GM19463 (cell line): ENCODE results near the gene AIF1L.
"Not testable (repeated sequence)": the region's sequence is repeated elsewhere in the genome, so short reads cannot be mapped to it uniquely, and the experiment has no call there.

Experiments used
- ATAC-seq: cut with Tn5 transposase; IDR thresholded peaks from one replicate; pipeline ENCODE4 v1.9.1; 2021; ENCODE audit warnings: mild to moderate bottlenecking, moderate library complexity; ENCODE audit not compliant: unreplicated experiment

Gene AIF1L

GRCh38 chr9:131097948-131098278 lies 1.6 kb downstream of the AIF1L start:
- ATAC-seq: no peak

GRCh38 chr9:131098391-131099101 lies 2.2 kb downstream of the AIF1L start:
- ATAC-seq: no peak

DNA sequence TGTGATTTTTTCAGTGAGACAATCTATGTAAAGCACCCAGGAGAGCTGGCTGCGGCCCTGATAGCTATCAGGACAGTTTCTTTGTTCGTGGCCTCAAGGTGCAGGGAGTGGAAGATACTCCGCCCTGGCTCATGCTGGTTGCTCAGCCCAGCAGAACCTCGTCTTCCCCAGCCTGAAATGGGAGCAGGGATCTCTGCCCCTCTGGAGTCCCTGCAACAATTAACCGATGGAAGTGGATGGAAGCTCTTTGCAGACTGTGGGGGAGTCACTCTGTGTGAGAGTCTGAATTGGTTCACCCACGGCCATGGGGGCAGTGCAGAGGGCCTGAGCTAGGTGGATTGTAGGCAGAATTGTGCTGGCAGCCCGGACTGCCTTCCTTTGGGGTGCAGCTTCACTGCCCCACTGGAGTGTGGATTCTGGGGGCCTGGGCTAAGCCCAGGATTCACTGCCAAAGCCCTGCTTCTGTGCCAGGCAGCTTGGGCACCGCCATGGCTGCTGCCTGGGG lies 2.8 kb downstream of the AIF1L start:
- no peak for ATAC-seq

GRCh38 chr9:131099845-131100244 lies 3.5 kb downstream of the AIF1L start:
- not testable (repeated sequence) for ATAC-seq

DNA sequence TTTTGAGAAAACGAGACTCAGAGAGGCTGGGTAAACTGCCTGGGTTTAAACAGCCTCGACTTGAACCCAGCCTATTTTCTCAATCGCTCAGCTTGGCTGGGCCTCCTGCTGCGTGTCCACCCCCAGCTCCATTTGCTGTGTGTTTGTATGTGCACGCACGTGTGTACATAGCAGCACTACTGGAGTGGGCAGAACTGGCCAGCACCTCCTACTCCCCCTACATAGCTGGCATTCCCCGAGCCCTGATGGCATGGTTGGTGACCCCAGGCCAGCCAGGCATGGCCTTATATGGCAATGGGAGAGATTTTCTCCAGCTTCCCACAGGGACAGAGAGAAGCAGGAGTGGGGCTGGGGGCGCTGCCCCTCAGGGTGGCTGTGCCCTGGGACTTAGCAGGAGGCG lies 4.1 kb downstream of the AIF1L start:
- no peak for ATAC-seq

- no peak for ATAC-seq
Observed at GRCh38 chr9:131101207-131101964, 5.1 kb downstream of the AIF1L start.

DNA sequence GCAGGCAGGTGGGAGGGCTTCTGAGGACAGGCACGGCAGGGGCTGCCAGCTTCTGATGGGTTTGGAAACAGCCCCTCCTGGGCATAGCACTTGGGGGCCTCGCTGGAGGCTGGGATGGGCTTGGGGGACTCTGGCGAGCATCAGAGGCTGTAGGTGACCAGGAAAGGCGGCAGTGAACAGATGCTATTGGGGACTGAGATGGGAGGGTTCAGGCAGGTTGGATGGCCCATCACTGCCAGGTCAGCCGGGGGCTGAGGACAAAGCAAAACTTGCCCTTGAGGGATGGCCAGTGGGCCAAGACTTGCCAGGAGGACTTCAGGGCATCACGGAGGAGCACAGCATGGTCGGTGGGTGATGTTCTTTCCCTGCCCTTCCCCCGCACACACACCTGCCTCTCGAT lies 6.7 kb downstream of the AIF1L start:
- no peak for ATAC-seq

DNA sequence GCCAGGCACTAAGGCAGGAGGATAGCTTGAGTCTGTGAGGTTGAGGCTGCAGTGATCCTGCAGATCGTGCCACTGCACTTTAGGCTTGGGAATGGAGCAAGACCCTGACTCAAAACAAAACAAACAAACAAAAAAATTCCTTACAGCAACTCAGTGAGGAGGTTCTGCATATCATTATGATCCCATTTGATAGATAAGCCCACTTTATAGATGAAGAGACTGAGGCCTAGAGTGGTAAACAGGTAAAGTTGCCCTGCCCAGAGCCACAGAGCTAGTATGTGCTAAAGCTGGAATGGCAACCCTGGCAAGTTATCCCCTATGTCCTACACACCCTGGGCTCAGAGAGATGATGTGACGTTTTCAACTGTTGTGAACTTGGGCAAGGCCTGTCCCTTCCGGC lies 7.2 kb downstream of the AIF1L start:
- ATAC-seq: no peak

DNA sequence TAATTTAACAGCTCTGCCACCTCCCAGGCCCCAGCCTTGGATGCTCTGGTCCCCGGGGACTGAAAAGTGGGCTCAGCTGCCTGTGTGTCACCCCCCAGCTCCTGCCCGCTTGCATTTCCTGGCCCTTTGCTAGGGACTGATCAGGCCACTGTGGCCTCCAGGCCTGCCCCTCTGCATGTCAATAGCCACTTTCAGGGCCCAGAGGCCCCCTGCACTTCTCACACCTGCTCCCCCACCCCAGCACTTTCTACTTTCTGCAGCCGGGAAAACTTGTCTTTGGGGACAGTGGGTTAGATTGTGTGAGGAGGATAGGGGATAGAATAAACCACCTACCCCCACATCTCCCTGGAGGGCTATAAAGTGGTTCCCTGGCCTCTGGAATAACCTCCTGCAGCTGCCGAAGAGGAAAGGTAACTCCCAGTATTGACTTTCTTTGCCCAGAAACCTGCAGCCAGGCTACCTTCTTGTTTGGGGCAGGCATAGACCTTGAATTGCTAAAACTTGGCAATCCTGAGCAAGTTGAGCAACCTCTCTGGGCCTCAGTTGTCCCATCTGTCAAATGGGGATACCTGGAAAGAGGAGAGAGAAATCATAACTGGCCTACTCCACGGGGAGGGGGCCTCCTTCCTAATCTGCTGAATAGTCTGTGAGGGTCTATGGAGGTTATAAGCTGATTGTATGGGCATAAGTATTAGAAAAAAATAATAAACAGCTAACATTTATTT lies 7.8 kb downstream of the AIF1L start:
- ATAC-seq: no peak

- no peak for ATAC-seq
Observed at GRCh38 chr9:131105952-131106351, 9.6 kb downstream of the AIF1L start.

DNA sequence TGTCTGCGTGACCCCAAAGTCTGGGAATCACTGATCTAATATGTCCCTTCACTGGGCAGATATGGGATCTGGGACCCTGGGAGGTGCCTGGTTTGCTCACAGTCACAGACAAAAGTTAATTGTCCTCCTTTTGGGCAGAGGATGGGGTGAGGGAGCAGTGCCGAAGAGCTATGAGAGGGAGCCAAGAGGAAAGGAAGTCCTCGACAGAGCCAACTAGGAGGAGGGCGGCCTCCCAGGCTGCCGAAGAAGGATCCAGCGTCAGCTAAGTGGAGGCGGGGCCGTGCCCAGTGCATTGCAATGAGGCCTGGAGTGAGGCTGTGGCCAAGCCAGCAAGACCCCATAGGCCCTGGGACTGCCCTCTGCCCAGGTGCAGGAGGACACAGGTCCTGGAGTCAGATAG lies 11.4 kb downstream of the AIF1L start:
- no peak for ATAC-seq

DNA sequence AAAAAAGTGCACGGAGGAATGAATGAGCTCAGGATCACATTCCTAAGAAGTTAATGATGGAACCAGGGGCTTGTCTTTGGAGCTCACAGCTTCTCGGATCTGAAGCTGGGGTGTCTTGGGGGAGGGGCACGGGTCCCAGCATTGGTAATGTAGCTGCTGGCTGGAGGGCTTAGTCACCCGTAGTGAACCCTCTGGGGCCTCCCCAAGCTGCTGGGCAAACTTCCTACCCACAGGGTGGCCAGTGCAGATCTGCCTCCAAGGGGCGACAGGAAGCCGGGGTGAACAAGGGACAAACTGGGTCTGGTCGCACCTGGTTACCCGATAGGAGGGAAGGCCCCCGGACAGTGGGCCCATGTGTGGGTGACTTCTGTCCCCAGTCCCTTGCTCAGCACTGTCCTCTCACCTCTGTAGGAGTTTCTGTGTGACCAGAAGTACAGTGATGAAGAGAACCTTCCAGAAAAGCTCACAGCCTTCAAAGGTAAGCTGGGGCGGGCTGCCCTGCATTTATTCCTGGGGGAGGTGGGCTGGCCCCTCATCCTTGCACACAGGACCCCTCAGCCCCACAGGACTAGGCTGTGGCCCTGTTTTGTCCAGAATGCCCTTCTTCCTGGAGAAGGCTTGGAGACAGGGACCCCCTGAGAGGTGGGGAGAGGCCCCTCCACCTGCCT lies 15.0 kb downstream of the AIF1L start:
- no peak for ATAC-seq

GRCh38 chr9:131111854-131112311 lies 15.6 kb downstream of the AIF1L start:
- no peak for ATAC-seq

GRCh38 chr9:131112374-131113154 lies 16.2 kb downstream of the AIF1L start:
- no peak for ATAC-seq

DNA sequence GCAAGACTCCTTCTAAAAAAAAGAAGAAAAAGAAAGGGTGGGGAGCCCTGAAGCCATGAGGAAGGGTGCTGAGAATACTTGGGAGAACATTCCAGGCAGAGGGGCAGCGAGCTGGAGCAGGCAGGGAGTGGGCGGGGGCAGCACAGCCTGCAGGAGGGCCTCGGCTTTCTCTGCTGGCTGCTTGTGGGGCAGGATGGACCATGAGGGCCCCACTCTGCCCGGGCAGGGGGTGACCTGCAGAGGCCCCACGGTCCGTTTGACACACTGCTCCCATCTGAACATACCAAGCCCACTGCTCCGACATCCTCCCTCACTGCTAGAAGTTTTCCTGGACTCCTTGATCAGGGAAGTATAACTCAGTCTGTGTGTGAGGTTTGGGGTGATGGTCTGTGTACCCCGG lies 17.3 kb downstream of the AIF1L start:
- no peak for ATAC-seq

- no peak for ATAC-seq
Observed at GRCh38 chr9:131114084-131114535, 17.8 kb downstream of the AIF1L start.

GRCh38 chr9:131115360-131115742 lies 19.0 kb downstream of the AIF1L start:
- not testable (repeated sequence) for ATAC-seq

DNA sequence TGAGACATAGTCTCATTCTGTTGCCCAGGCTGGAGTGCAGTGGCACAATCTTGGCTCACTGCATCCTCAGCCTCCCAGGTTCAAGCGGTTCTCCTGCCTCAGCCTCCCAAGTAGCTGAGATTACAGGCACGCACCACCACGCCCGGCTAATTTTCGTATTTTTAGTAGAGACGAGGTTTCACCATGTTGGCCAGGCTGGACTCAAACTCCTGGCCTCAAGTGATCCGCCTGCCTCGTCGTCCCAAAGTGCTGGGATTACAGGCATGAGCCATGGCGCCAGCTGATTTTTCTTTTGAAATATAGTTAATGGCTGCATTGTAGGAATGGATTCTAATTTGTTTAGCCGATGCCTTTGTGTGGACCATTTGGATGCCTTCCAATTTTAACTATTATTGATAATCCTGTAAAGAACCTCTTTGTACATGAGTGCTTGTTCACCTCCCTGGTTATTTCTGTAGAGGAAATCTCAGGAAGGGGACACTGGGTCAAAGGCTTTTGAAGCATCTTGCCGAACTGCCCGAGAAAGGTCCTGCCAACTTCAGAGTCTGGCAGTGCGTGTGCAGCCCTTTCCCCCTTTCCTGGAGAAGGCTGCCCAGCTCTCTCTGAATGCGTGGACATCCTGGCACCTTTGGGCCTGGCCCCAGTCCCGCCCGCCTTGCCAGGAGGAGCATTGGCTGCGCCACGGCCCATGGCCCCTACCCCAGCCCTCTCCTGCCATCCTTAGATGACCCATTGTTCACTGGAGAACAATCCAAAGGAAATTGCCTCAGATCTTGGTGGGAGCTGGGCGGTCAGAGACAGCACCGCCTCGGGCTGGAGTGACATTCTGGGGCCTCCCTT lies 20.2 kb downstream of the AIF1L start:
- no peak for ATAC-seq

- no peak for ATAC-seq
Observed at GRCh38 chr9:131117121-131117761, 20.9 kb downstream of the AIF1L start.
